K562 (cell line): ENCODE data around the gene TMEM101. TPM values are rescaled to one million over a fixed set of nuclear protein-coding genes. Genes with fewer than 3 reads are reported as not detected.

Experiments used
- DDX20 ChIP-seq: fragments of 450-650 bp; IDR thresholded peaks from 2 replicates; pipeline ENCODE4 v1.6.1; 2016; ENCODE audit warnings: missing genetic modification characterization, low read depth, mild to moderate bottlenecking, missing compliant biosample characterization, moderate library complexity
- DNMT1 ChIP-seq: fragments of 450-650 bp; IDR thresholded peaks from 2 replicates; pipeline ENCODE4 v1.6.1; 2016; ENCODE audit warnings: antibody characterized with exemption, mild to moderate bottlenecking
- HDAC1 ChIP-seq, 2 experiments: fragments of 450-650 bp; IDR thresholded peaks; 2 replicates each; pipeline ENCODE4 v1.6.1; 2016 to 2017; ENCODE audit warnings: inconsistent platforms in 1 of 2, mild to moderate bottlenecking in 1 of 2, moderate library complexity in 1 of 2
- HNRNPH1 ChIP-seq: fragments of 200-400 bp; formaldehyde crosslinking; optimal IDR thresholded peaks from 2 replicates; pipeline ENCODE3; 2017; ENCODE audit warnings: low read depth, mild to moderate bottlenecking, low read length, moderate library complexity
- YY1 ChIP-seq, 3 experiments: IDR thresholded peaks; 2 replicates each; pipeline ENCODE4 v1.6.1; 2011; ENCODE audit warnings: low read length in 2 of 3, mild to moderate bottlenecking in 2 of 3, moderate library complexity in 2 of 3, borderline replicate concordance in 1 of 3, control low read depth in 1 of 3, low read depth in 1 of 3; ENCODE audit not compliant: insufficient read depth in 3 of 3, insufficient replicate concordance in 2 of 3, control insufficient read depth in 1 of 3, insufficient read length in 1 of 3; ENCODE audit errors: extremely low read depth in 1 of 3
- ZNF24 ChIP-seq: fragments of 450-650 bp; IDR thresholded peaks from 2 replicates; pipeline ENCODE4 v1.6.1; 2016
- polyA plus RNA-seq, 8 experiments: library from polyadenylated mRNA; depleted of rRNA in 4 of 8; stranded (reverse) in 5 of 8; unstranded in 3 of 8; fragments of >200 nt; fragmentation: Nextera tagmentation in 2 of 8; fragmentation: Illumina TruSeq in 1 of 8; extraction: Ambion mirVana in 2 of 8; extraction: Trizol in 1 of 8; gene quantifications; 2 replicates each; pipeline versions ENCODE4 v1.2.1 to v1.2.3, GENCODE V29; 2011 to 2014; ENCODE audit warnings: inconsistent platforms in 1 of 8, missing spikeins in 1 of 8
- total RNA-seq, 7 experiments: library from RNA; depleted of rRNA in 6 of 7; stranded (reverse); fragments of >200 nt in 6 of 7; fragmentation: Illumina TruSeq in 2 of 7; extraction: Trizol in 2 of 7; gene quantifications; 2 replicates each; pipeline versions ENCODE4 v1.2.1 to v1.2.3, GENCODE V29; 2011 to 2021; ENCODE audit warnings: low replicate concordance in 1 of 7
- TF ChIP-seq, protein P1 (sequence below): fragments of 450-650 bp; IDR thresholded peaks from 2 replicates; pipeline ENCODE4 v1.7.0; 2016; ENCODE audit warnings: borderline replicate concordance

Gene TMEM101
- total and polyA plus RNA-seq, 9 of the 15 experiments (the other 6 are each of a cell fraction or from before 2014, with no cell fraction given), result 21.2 to 110 (median 37.8) TPM

DNA sequence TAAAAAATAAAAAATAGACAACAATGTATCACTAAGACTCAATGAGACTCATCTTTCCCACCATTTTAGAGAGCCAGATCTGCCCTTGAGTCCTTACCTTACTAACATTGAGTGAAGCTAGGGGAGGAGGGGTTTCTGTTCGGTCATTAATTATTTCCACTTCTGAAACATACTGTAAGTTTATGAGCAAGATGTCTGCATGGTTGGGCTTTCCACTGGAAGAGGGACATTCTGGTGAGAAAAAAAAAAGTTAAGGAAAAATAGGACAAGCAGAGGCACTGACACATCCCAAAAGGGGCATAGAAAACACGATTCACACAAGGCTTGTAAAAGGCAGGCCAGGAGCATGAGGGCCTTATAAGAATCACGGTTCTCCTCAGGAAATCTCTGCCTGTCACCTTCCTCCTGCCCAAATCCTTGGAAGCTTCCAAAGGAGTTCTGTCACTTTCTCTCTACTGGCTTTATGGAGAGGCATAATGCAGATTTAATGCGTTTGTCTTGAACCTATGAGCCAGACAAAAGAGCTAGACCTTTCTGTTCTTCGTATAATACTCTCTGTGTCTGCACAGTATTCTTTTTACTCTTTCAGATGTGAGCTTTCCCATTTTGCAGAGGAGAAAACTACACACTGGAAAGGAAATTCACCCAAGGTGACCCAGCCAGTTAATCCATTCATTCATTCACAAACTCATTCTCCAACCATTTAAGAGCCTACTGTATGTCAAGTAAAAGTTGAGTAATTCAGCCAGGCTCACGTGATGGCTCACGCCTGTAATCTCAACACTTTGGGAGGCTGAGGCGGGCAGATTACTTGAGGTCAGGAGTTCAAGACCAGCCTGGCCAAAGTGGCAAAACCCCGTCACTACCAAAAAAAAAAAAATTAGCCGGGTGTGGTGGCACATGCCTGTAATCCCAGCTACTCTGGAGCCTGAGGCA, 49.2 kb upstream of the TMEM101 start (continued):
- TF ChIP-seq, protein P1, sequence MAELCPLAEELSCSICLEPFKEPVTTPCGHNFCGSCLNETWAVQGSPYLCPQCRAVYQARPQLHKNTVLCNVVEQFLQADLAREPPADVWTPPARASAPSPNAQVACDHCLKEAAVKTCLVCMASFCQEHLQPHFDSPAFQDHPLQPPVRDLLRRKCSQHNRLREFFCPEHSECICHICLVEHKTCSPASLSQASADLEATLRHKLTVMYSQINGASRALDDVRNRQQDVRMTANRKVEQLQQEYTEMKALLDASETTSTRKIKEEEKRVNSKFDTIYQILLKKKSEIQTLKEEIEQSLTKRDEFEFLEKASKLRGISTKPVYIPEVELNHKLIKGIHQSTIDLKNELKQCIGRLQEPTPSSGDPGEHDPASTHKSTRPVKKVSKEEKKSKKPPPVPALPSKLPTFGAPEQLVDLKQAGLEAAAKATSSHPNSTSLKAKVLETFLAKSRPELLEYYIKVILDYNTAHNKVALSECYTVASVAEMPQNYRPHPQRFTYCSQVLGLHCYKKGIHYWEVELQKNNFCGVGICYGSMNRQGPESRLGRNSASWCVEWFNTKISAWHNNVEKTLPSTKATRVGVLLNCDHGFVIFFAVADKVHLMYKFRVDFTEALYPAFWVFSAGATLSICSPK, result no peak
- no peak for TF ChIP-seq DNMT1
- peak; percentile 86 for TF ChIP-seq ZNF24
- 0 out of 4 replicates have a peak, but pooled peaks of 1 of the 2 experiments have one; percentile 26 for TF ChIP-seq HDAC1 (IDR thresholded peaks at IDR 0.05)
- no peak for TF ChIP-seq DDX20 (tag)
- no peak for TF ChIP-seq HNRNPH1
- no peak for TF ChIP-seq YY1 (IDR thresholded peaks at IDR 0.05; ENCODE audit: borderline replicate concordance in 1 of 3, control insufficient read depth in 1 of 3, extremely low read depth in 1 of 3, insufficient read depth in 3 of 3, insufficient read length in 1 of 3, insufficient replicate concordance in 2 of 3, low read depth in 1 of 3, low read length in 2 of 3)
- TF ChIP-seq, all 486 proteins: peak for 15
